ENCODE data around the gene CDH15. TPM values are rescaled to one million over a fixed set of nuclear protein-coding genes. Genes with fewer than 3 reads are reported as not detected.

Gene CDH15
- polyA plus RNA-seq, 1 donor from 2014 or later, result not detected

GRCh38 chr16:89178453-89179147 is 7.1 kb downstream of the CDH15 start:
- no peaks in the 10 kb centered on the region for H3K79me2 ChIP-seq (replicated peaks; ENCODE audit: insufficient read depth, low read length)
- no peak overlapping the region for H3K4me3 ChIP-seq (ENCODE audit: low read length)
- no peak overlapping the region for H3K27ac ChIP-seq (ENCODE audit: low read length)
- no peaks in the 10 kb centered on the region for H3F3A ChIP-seq (ENCODE audit: insufficient read depth, low read length, poor library complexity, severe bottlenecking)
- no peak overlapping the region for H2AFZ ChIP-seq (ENCODE audit: low read depth, low read length)
- no peaks in the 10 kb centered on the region for H3K9me2 ChIP-seq (ENCODE audit: insufficient read depth, low read length)
- H3K4me2 ChIP-seq (ENCODE audit: low read length), result no peak overlapping the region
- H3K9ac ChIP-seq (ENCODE audit: low read length), result no peak overlapping the region
- no peaks in the 10 kb centered on the region for H3K36me3 ChIP-seq (ENCODE audit: insufficient read depth, low read length)
- TF ChIP-seq RAD21 (conservative IDR thresholded peaks at IDR 0.05) (no peak), SMC3 (conservative IDR thresholded peaks at IDR 0.05; ENCODE audit: poor library complexity) (no peak), POLR2AphosphoS5 (IDR thresholded peaks at IDR 0.05) (no peak), EP300 (conservative IDR thresholded peaks at IDR 0.05; ENCODE audit: poor library complexity, severe bottlenecking) (no peak), MXI1 (conservative IDR thresholded peaks at IDR 0.05; ENCODE audit: poor library complexity, severe bottlenecking) (no peak), EZH2 (IDR thresholded peaks at IDR 0.05; ENCODE audit: borderline replicate concordance, insufficient read depth, low read length, poor library complexity, severe bottlenecking) (no peak), TAF1 (IDR thresholded peaks at IDR 0.05; ENCODE audit: low read depth) (no peak), CTCF (IDR thresholded peaks at IDR 0.05; ENCODE audit: poor library complexity, severe bottlenecking) (no peak), REST (IDR thresholded peaks at IDR 0.05; ENCODE audit: borderline replicate concordance) (no peak)
- no peaks in the 10 kb centered on the region for H3K9me3 ChIP-seq (ENCODE audit: low read length)
- no peaks in the 10 kb centered on the region for H4K20me1 ChIP-seq (ENCODE audit: insufficient read depth)
- no peaks in the 10 kb centered on the region for H3K27me3 ChIP-seq (ENCODE audit: insufficient read depth, low read depth, low read length)

GRCh38 chr16:89179148-89179484 is 7.6 kb downstream of the CDH15 start:
- Histone ChIP-seq H3K9me2 (ENCODE audit: insufficient read depth, low read length) (no peaks in the 10 kb centered on the region), H3K27me3 (ENCODE audit: insufficient read depth, low read depth, low read length) (no peaks in the 10 kb centered on the region), H3K9me3 (ENCODE audit: low read length) (no peaks in the 10 kb centered on the region), H2AFZ (ENCODE audit: low read depth, low read length) (no peak overlapping the region), H3K4me2 (ENCODE audit: low read length) (no peak overlapping the region), H3F3A (ENCODE audit: insufficient read depth, low read length, poor library complexity, severe bottlenecking) (no peaks in the 10 kb centered on the region), H3K27ac (ENCODE audit: low read length) (no peak overlapping the region), H3K79me2 (replicated peaks; ENCODE audit: insufficient read depth, low read length) (no peaks in the 10 kb centered on the region), H3K4me3 (ENCODE audit: low read length) (no peak overlapping the region), H3K9ac (ENCODE audit: low read length) (no peak overlapping the region), H4K20me1 (ENCODE audit: insufficient read depth) (no peaks in the 10 kb centered on the region), H3K36me3 (ENCODE audit: insufficient read depth, low read length) (no peaks in the 10 kb centered on the region)
- TF ChIP-seq EZH2 (IDR thresholded peaks at IDR 0.05; ENCODE audit: borderline replicate concordance, insufficient read depth, low read length, poor library complexity, severe bottlenecking), result no peak
- TF ChIP-seq POLR2AphosphoS5 (IDR thresholded peaks at IDR 0.05), result no peak
- TF ChIP-seq TAF1 (IDR thresholded peaks at IDR 0.05; ENCODE audit: low read depth), result no peak
- no peak for TF ChIP-seq RAD21 (conservative IDR thresholded peaks at IDR 0.05)
- TF ChIP-seq EP300 (conservative IDR thresholded peaks at IDR 0.05; ENCODE audit: poor library complexity, severe bottlenecking), result no peak
- TF ChIP-seq SMC3 (conservative IDR thresholded peaks at IDR 0.05; ENCODE audit: poor library complexity), result no peak
- TF ChIP-seq MXI1 (conservative IDR thresholded peaks at IDR 0.05; ENCODE audit: poor library complexity, severe bottlenecking), result no peak
- no peak for TF ChIP-seq CTCF (IDR thresholded peaks at IDR 0.05; ENCODE audit: poor library complexity, severe bottlenecking)
- no peak for TF ChIP-seq REST (IDR thresholded peaks at IDR 0.05; ENCODE audit: borderline replicate concordance)

All from neural cell (in vitro differentiated cells).